GM12878 (cell line): ENCODE data around the gene GNG10. TPM values are rescaled to one million over a fixed set of nuclear protein-coding genes. Genes with fewer than 3 reads are reported as not detected.

ENCODE experiments used
- ATAC-seq: fragments of 200-7000 bp; cut with Tn5 transposase; 3 replicates; pipeline ENCODE4 v1.9.1; 2020; ENCODE audit warnings: mild to moderate bottlenecking, moderate library complexity
- Bru-seq: library from RNA; stranded (reverse); fragments of 400-500 nt; gene quantifications from one replicate; lab custom pipeline; 2021; lab: Mats Ljungman, UMichigan
- BruChase-seq, 2 experiments: library from RNA; stranded (reverse); fragments of 400-500 nt; gene quantifications; one replicate each; lab custom pipeline; 2021; lab: Mats Ljungman, UMichigan
- BruUV-seq: library from RNA; stranded (reverse); fragments of 400-500 nt; replicated peaks from 2 replicates; lab custom pipeline; 2021; lab: Mats Ljungman, UMichigan
- CTCF ChIA-PET: fragments of 300-600 bp; sonication (Branson Sonifier 250); formaldehyde crosslinking; extraction: SDS; loops from one replicate; lab custom pipeline; 2021; ENCODE audit warnings: inconsistent platforms; lab: Yijun Ruan, JAX
- POLR2A ChIA-PET: fragments of 350-600 bp; formaldehyde crosslinking; extraction: SDS; loops from one replicate; lab custom pipeline; 2021; ENCODE audit warnings: inconsistent platforms; lab: Charles Lee
- RAD21 ChIA-PET: fragments of 300-600 bp; sonication (Branson Sonifier 250); formaldehyde crosslinking; loops from one replicate; lab custom pipeline; 2023; ENCODE audit warnings: antibody characterized with exemption; ENCODE audit not compliant: unreplicated experiment; lab: Charles Lee
- SMC1A ChIA-PET: fragments of 300-600 bp; sonication (Branson Sonifier 250); formaldehyde crosslinking; loops from one replicate; lab custom pipeline; 2023; ENCODE audit not compliant: unreplicated experiment, uncharacterized antibody; lab: Charles Lee
- DNase-seq: peaks from one replicate; pipeline ENCODE4 v3.0.0-alpha.2; 2011; ENCODE audit warnings: low read depth, low spot score
- FAIRE-seq: peaks from 3 replicates; lab custom pipeline; 2011; peaks lifted over from hg19 to GRCh38; lab: Jason Lieb, UNC
- H2AFZ ChIP-seq: 2 replicates; pipeline ENCODE4 v1.6.0; 2011; ENCODE audit warnings: low read depth, low read length, control low read depth; ENCODE audit not compliant: control insufficient read depth
- H3K27ac ChIP-seq: 2 replicates; pipeline ENCODE4 v1.5.1; 2011; ENCODE audit warnings: control low read depth; ENCODE audit not compliant: control insufficient read depth, insufficient read depth
- H3K27me3 ChIP-seq, 2 experiments: replicated peaks in 1 of 2; 2 replicates each; pipeline versions ENCODE4 v1.6.0 to v1.6.1; 2011; ENCODE audit warnings: low read length in 1 of 2; ENCODE audit not compliant: control insufficient read depth in 2 of 2, insufficient read depth in 2 of 2
- H3K36me3 ChIP-seq, 2 experiments: 2 replicates each; pipeline ENCODE4 v1.5.1; 2011; ENCODE audit warnings: low read length in 1 of 2; ENCODE audit not compliant: control insufficient read depth in 2 of 2, insufficient read depth in 2 of 2
- H3K4me1 ChIP-seq: 2 replicates; pipeline ENCODE4 v1.6.1; 2011; ENCODE audit warnings: mild to moderate bottlenecking, low read length, moderate library complexity, mixed read lengths; ENCODE audit not compliant: control insufficient read depth, insufficient read depth
- H3K4me2 ChIP-seq: 2 replicates; pipeline ENCODE4 v1.6.0; 2011; ENCODE audit warnings: control low read depth; ENCODE audit not compliant: control insufficient read depth, insufficient read depth
- H3K4me3 ChIP-seq: fragments of 200-600 bp; sonication (generic); 2 replicates; pipeline ENCODE4 v1.5.1; 2016
- H3K79me2 ChIP-seq: 2 replicates; pipeline ENCODE4 v1.6.0; 2011; ENCODE audit warnings: low read length; ENCODE audit not compliant: control insufficient read depth, insufficient read depth
- H3K9ac ChIP-seq: 2 replicates; pipeline ENCODE4 v1.8.0; 2011; ENCODE audit warnings: low read length, control low read depth, mixed read lengths; ENCODE audit not compliant: control insufficient read depth, insufficient read depth
- H3K9me3 ChIP-seq: replicated peaks from 3 replicates; pipeline ENCODE4 v1.5.1; 2011; ENCODE audit warnings: mild to moderate bottlenecking, low read length; ENCODE audit not compliant: control insufficient read depth, insufficient read depth
- H4K20me1 ChIP-seq: 2 replicates; pipeline ENCODE4 v1.6.0; 2011; ENCODE audit not compliant: control insufficient read depth, insufficient read depth
- BACH1 ChIP-seq: fragments of 450-650 bp; IDR thresholded peaks from 2 replicates; pipeline ENCODE4 v1.6.1; 2017; ENCODE audit warnings: mild to moderate bottlenecking, borderline replicate concordance
- BHLHE40 ChIP-seq, 2 experiments: fragments of 450-650 bp in 1 of 2; IDR thresholded peaks; 2 replicates each; pipeline ENCODE4 v1.6.1; 2011 to 2017; ENCODE audit warnings: low read depth in 2 of 2, borderline replicate concordance in 1 of 2, improper control_type of control experiment in 1 of 2, low read length in 1 of 2, mild to moderate bottlenecking in 1 of 2
- BRCA1 ChIP-seq: IDR thresholded peaks from 2 replicates; pipeline ENCODE4 v1.6.1; 2011; ENCODE audit warnings: low read depth, low read length, improper control_type of control experiment
- DPF2 ChIP-seq: fragments of 450-650 bp; IDR thresholded peaks from 2 replicates; pipeline ENCODE4 v1.6.1; 2017; ENCODE audit warnings: mild to moderate bottlenecking
- EGR1 ChIP-seq, 2 experiments: IDR thresholded peaks; 1 replicate in 1 of 2; 2 replicates in 1 of 2; pipeline ENCODE4 v1.6.1; 2011 to 2012; ENCODE audit warnings: low read depth in 2 of 2, low read length in 2 of 2, borderline replicate concordance in 1 of 2, mild to moderate bottlenecking in 1 of 2, moderate library complexity in 1 of 2
- IKZF1 ChIP-seq: fragments of 450-650 bp; conservative IDR thresholded peaks from 2 replicates; pipeline ENCODE4 v1.6.1; 2017; ENCODE audit warnings: antibody characterized with exemption, mild to moderate bottlenecking
- IKZF2 ChIP-seq, 2 experiments: fragments of 450-650 bp; IDR thresholded peaks; 2 replicates each; pipeline ENCODE4 v1.6.1; 2017; ENCODE audit warnings: mild to moderate bottlenecking in 2 of 2, moderate library complexity in 2 of 2
- JUND ChIP-seq: IDR thresholded peaks from 2 replicates; pipeline ENCODE4 v1.6.1; 2012; ENCODE audit warnings: low read depth, mild to moderate bottlenecking, low read length, improper control_type of control experiment, moderate library complexity
- MXI1 ChIP-seq: fragments of 150-350 bp; IDR thresholded peaks from 2 replicates; pipeline ENCODE4 v1.6.1; 2011; ENCODE audit warnings: low read depth, mild to moderate bottlenecking, inconsistent platforms, low read length, improper control_type of control experiment
- MYB ChIP-seq: fragments of 150-350 bp; IDR thresholded peaks from 2 replicates; pipeline ENCODE4 v1.6.1; 2014; ENCODE audit warnings: mild to moderate bottlenecking, low read depth, low read length, borderline replicate concordance
- POLR2A ChIP-seq: IDR thresholded peaks from 2 replicates; pipeline ENCODE4 v1.6.1; 2011; ENCODE audit warnings: low read depth, mild to moderate bottlenecking, low read length
- POLR2AphosphoS5 ChIP-seq: IDR thresholded peaks from 2 replicates; pipeline ENCODE4 v1.6.1; 2011; ENCODE audit warnings: mild to moderate bottlenecking, low read length, inconsistent platforms
- RB1 ChIP-seq: fragments of 450-650 bp; formaldehyde crosslinking; IDR thresholded peaks from 2 replicates; pipeline ENCODE4 v1.6.1; 2017; ENCODE audit warnings: mild to moderate bottlenecking, borderline replicate concordance
- YY1 ChIP-seq: IDR thresholded peaks from 2 replicates; pipeline ENCODE4 v1.6.1; 2011; ENCODE audit warnings: low read depth, mild to moderate bottlenecking, low read length
- ZZZ3 ChIP-seq: IDR thresholded peaks from 2 replicates; pipeline ENCODE4 v1.6.1; 2011; ENCODE audit warnings: low read depth; ENCODE audit not compliant: control insufficient read depth, insufficient read length
- WGBS: methylation state at CpG from one replicate; pipeline ENCODE4 v1.1.6; 2016; ENCODE audit warnings: low lambda C conversion rate; ENCODE audit not compliant: insufficient replicate concordance, insufficient coverage; ENCODE audit errors: missing lambda C conversion rate; 5-methylcytosine and 5-hydroxymethylcytosine counted together
- in situ Hi-C: fragments of 300-500 bp; cut with MboI; formaldehyde crosslinking; loops from 9 replicates; pipeline ENCODE4 v1.14.3; 2018; ENCODE audit warnings: mixed read lengths
- intact Hi-C: fragments of 100-400 bp; cut with micrococcal nuclease; formaldehyde crosslinking; loops from one replicate; pipeline ENCODE4 v1.14.2; 2022; ENCODE audit not compliant: unreplicated experiment
- long read RNA-seq, 2 experiments: library from polyadenylated mRNA; unstranded; transcript quantifications; one replicate each; pipeline ENCODE4 v2.0.0, GENCODE V29; 2019 to 2020
- polyA minus RNA-seq, 3 experiments: library from RNA; depleted of rRNA, polyadenylated mRNA; stranded (reverse); fragments of >200 nt; gene quantifications; 2 replicates each; pipeline ENCODE4 v1.2.3, GENCODE V29; 2011
- polyA plus RNA-seq, 11 experiments: library from polyadenylated mRNA; depleted of rRNA in 4 of 11; unstranded in 6 of 11; stranded (reverse) in 5 of 11; fragments of >200 nt; fragmentation: Nextera tagmentation in 4 of 11; fragmentation: Illumina TruSeq in 1 of 11; extraction: Ambion mirVana in 4 of 11; extraction: Trizol in 1 of 11; gene quantifications; 1 replicate in 1 of 11; 2 replicates in 10 of 11; pipeline versions ENCODE4 v1.2.1 to v1.2.3, GENCODE V29; 2011 to 2016; ENCODE audit warnings: inconsistent platforms in 2 of 11, missing spikeins in 2 of 11, low read depth in 1 of 11
- total RNA-seq, 4 experiments: library from RNA; depleted of rRNA in 3 of 4; stranded (reverse); fragments of >200 nt in 3 of 4; fragmentation: Illumina TruSeq in 1 of 4; extraction: Trizol in 1 of 4; gene quantifications; 2 replicates each; pipeline versions ENCODE4 v1.2.1 to v1.2.3, GENCODE V29; 2013 to 2021
- TF ChIP-seq, protein P1 (sequence below): IDR thresholded peaks from 2 replicates; pipeline ENCODE4 v1.6.1; 2012; ENCODE audit warnings: low read depth, low read length, improper control_type of control experiment
- TF ChIP-seq, protein P2 (sequence below): IDR thresholded peaks from 2 replicates; pipeline ENCODE4 v1.6.1; 2011; ENCODE audit warnings: mild to moderate bottlenecking, low read depth, low read length, moderate library complexity; ENCODE audit not compliant: insufficient replicate concordance

Gene GNG10
- total RNA-seq (2013; cell fraction: nucleolus; rRNA removed) = 7.5 and 7.9 TPM in 2 replicates
- total RNA-seq (2014; rRNA removed) (16.3 and 22.0 TPM in 2 replicates), total RNA-seq (2014; rRNA removed; fragmentation: Illumina TruSeq; extraction: Trizol) (18.7 and 20.4 TPM in 2 replicates), total RNA-seq (2021) (12.0 and 14.5 TPM in 2 replicates), polyA plus RNA-seq (2011; rRNA removed) (24.0 and 33.6 TPM in 2 replicates), polyA plus RNA-seq (2014; fragmentation: Illumina TruSeq; extraction: Trizol) (21.3 and 26.0 TPM in 2 replicates), polyA plus RNA-seq (2014; fragmentation: Nextera tagmentation; extraction: Ambion mirVana) (10 to 100 TPM; 27.2 to 28.2 TPM), polyA plus RNA-seq (2014; rRNA removed) (14.6 and 18.1 TPM in 2 replicates), polyA plus RNA-seq (2016; fragmentation: Nextera tagmentation; extraction: Ambion mirVana) (10 to 100 TPM; 24.9 to 26.4 TPM), polyA minus RNA-seq (2011; rRNA and poly(A)+ RNA removed) (3.5 and 3.6 TPM in 2 replicates), Bru-seq, nascent RNA (percentile 50 among the genes with signal in this experiment), BruChase-seq, experiment 1, labeled RNA remaining after a 6-hour chase (percentile 79 among the genes with signal in this experiment), BruChase-seq, experiment 2, labeled RNA remaining after a 2-hour chase (percentile 71 among the genes with signal in this experiment)
- 12.6 TPM for polyA plus RNA-seq (2011; ENCODE audit: low read depth)
- polyA plus RNA-seq (2011; cell fraction: cytosol; rRNA removed) = 10.5 and 14.7 TPM in 2 replicates
- polyA plus RNA-seq (2011; cell fraction: nucleus; rRNA removed) = 4.8 and 5.1 TPM in 2 replicates
- 10.9 and 12.8 TPM in 2 replicates for polyA plus RNA-seq (2012)
- 2.1 and 2.7 TPM in 2 replicates for polyA minus RNA-seq (2011; cell fraction: cytosol; rRNA and poly(A)+ RNA removed)
- 1.9 and 2.7 TPM in 2 replicates for polyA minus RNA-seq (2011; cell fraction: nucleus; rRNA and poly(A)+ RNA removed)
- long read RNA-seq, experiment 1, transcript GNG10-201 (3 exons, 1,491 nt) = major isoform, 12 of 13 reads
- long read RNA-seq, experiment 1, partial matches to known transcripts = 1 of 13 reads
- long read RNA-seq, experiment 1, other reads (novel, unspliced or antisense) = 0 of 13 reads
- long read RNA-seq, experiment 2, transcript GNG10-201 (3 exons, 1,491 nt) = major isoform, 143 of 143 reads
- long read RNA-seq, experiment 2, partial matches to known transcripts = 0 of 143 reads
- long read RNA-seq, experiment 2, other reads (novel, unspliced or antisense) = 0 of 143 reads

DNA sequence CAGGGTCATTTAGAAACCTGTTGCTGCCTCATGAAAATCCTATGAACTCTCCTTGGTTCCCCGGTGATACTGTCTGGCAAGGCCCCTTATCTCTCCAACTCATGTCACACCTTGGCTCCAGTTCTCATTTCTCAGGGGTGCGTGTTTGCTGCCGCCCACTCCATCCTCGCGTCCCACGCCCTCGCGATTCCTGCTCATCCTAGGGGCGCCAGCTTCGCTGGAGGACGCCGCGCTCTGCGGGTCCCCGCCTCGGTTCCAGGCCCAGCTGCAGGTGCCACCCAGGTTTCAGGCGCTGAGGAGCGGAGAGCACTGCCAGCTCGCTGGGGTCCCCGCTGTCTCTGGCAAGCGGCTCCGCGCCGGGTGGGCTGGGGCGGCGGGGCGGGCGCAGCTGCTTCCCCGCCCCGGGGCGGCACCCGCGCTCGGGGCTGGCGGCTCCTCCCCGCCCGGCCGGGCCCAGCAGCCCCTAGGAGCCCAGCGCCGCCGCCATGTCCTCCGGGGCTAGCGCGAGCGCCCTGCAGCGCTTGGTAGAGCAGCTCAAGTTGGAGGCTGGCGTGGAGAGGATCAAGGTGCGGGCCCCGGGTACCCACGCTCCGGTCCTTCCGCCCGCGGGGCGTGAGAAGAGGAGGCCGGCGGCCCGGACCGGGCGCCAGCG is at the start of gene GNG10:
Gene GNG10 (plus strand): TSS at position 456 of the 652 bp plus-strand sequence. CDS start 30 bp downstream, at position 486.
- intact Hi-C loops = no loop called here
- ChIA-PET CTCF (interaction anchor here (0.8 kb wide), 1 partner anchor 27 kb away, joined by 3 read pairs; no protein-coding TSS in a partner anchor), RAD21 (interaction anchor here (0.6 to 0.8 kb wide), 2 partner anchors 237 to 1217 kb away, joined by 3 read pairs; no protein-coding TSS in a partner anchor), SMC1A (interaction anchor here (0.7 kb wide), 1 partner anchor 10 kb away, joined by 3 read pairs; no protein-coding TSS in a partner anchor), POLR2A (no interaction called here)
- DNase-seq = no peak
- peak; percentile 97 for ATAC-seq
- peak; percentile 79 for FAIRE-seq
- Histone ChIP-seq H4K20me1 (no peaks in the 10 kb centered on the region), H2AFZ (peak within 1 kb of the TSS; percentile 85), H3K4me1 (peaks cover 6% of the 10 kb centered on the region), H3K4me2 (peak within 1 kb of the TSS; percentile 92), H3K79me2 (no peaks in the 10 kb centered on the region; the same call in 1 of the 2 replicates), H3K4me3 (peak within 1 kb of the TSS; percentile 95), H3K9me3 (no peaks in the 10 kb centered on the region), H3K36me3 (no peaks in the 10 kb centered on the region), H3K27ac (peak within 1 kb of the TSS; percentile 2; the same call in 1 of the 2 replicates), H3K27me3 (no peaks in the 10 kb centered on the region), H3K9ac (peak within 1 kb of the TSS; percentile 27)
- in situ Hi-C loops = no loop called here
- BruUV-seq = no TSS peak
- 1% methylated on average over 36 of the region's 61 CpGs for WGBS
- no peak for TF ChIP-seq BRCA1
- peak; percentile 56 for TF ChIP-seq IKZF1
- TF ChIP-seq, protein P1, sequence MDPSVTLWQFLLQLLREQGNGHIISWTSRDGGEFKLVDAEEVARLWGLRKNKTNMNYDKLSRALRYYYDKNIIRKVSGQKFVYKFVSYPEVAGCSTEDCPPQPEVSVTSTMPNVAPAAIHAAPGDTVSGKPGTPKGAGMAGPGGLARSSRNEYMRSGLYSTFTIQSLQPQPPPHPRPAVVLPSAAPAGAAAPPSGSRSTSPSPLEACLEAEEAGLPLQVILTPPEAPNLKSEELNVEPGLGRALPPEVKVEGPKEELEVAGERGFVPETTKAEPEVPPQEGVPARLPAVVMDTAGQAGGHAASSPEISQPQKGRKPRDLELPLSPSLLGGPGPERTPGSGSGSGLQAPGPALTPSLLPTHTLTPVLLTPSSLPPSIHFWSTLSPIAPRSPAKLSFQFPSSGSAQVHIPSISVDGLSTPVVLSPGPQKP = no peak
- TF ChIP-seq RB1 = peak; percentile 79; the same call in 1 of the 2 replicates
- no peak for TF ChIP-seq MYB
- TF ChIP-seq BHLHE40 (IDR thresholded peaks at IDR 0.05; ENCODE audit: borderline replicate concordance in 1 of 2, low read depth in 2 of 2, low read length in 1 of 2) = peak in 1 of 2 experiments; percentile 29; a peak in 1 of 4 replicates
- TF ChIP-seq, protein P2, sequence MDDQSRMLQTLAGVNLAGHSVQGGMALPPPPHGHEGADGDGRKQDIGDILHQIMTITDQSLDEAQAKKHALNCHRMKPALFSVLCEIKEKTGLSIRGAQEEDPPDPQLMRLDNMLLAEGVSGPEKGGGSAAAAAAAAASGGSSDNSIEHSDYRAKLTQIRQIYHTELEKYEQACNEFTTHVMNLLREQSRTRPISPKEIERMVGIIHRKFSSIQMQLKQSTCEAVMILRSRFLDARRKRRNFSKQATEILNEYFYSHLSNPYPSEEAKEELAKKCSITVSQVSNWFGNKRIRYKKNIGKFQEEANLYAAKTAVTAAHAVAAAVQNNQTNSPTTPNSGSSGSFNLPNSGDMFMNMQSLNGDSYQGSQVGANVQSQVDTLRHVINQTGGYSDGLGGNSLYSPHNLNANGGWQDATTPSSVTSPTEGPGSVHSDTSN = no peak
- TF ChIP-seq POLR2AphosphoS5 = peak; percentile 31; the same call in 1 of the 2 replicates
- peak; percentile 75 for TF ChIP-seq POLR2A
- TF ChIP-seq IKZF2 (IDR thresholded peaks at IDR 0.05) = peak; percentile 31 to 39; a peak in 1 of 4 replicates
- peak; percentile 82 for TF ChIP-seq YY1
- 0 out of 2 replicates have a peak, but pooled peaks have one; percentile 40 for TF ChIP-seq MXI1
- no peak for TF ChIP-seq ZZZ3
- peak; percentile 42; the same call in 1 of the 2 replicates for TF ChIP-seq DPF2
- TF ChIP-seq BACH1 = 0 out of 2 replicates have a peak, but pooled peaks have one; percentile 62
- no peak for TF ChIP-seq JUND
- peak in 1 of 2 experiments; percentile 75; a peak in 2 of 3 replicates for TF ChIP-seq EGR1 (IDR thresholded peaks at IDR 0.05; ENCODE audit: borderline replicate concordance in 1 of 2, low read depth in 2 of 2, low read length in 2 of 2)
